ENCODE results near the gene FSD1.
"Not testable (repeated sequence)": the region's sequence is repeated elsewhere in the genome, so short reads cannot be mapped to it uniquely, and the experiment has no call there.

The FSD1 gene

GRCh38 chr19:4304538-4305256 is at the start of gene FSD1:
TSS of gene FSD1 (plus strand) at chr19:4304598. CDS start at chr19:4304747, 149 bp downstream.
- peak; percentile 73 for DNase-seq

GRCh38 chr19:4256563-4256962 is 47.8 kb upstream of the FSD1 start:
- no peak for DNase-seq

- no peak for DNase-seq
These were observed 47.4 kb upstream of the FSD1 start for GRCh38 chr19:4257025-4257424.

DNA sequence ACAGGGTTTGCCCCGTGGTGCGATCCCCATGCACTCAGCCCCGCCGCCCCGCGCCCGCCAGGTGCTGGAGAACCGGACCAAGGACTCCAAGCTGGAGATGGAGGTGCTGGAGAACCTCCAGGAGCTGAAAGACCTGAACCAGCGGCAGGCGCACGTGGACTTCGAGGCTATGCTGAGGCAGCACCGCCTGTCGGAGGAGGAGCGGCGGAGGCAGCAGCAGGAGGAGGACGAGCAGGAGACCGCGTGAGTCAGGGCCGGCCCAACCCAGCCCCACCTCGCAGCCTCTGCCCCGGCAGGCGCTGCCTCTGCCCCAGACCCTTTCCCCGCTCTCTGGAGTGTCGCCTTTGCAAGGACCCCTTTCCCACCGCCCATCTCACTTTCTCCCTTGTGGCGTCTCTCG is 46.2 kb upstream of the FSD1 start:
- DNase-seq: no peak

DNA sequence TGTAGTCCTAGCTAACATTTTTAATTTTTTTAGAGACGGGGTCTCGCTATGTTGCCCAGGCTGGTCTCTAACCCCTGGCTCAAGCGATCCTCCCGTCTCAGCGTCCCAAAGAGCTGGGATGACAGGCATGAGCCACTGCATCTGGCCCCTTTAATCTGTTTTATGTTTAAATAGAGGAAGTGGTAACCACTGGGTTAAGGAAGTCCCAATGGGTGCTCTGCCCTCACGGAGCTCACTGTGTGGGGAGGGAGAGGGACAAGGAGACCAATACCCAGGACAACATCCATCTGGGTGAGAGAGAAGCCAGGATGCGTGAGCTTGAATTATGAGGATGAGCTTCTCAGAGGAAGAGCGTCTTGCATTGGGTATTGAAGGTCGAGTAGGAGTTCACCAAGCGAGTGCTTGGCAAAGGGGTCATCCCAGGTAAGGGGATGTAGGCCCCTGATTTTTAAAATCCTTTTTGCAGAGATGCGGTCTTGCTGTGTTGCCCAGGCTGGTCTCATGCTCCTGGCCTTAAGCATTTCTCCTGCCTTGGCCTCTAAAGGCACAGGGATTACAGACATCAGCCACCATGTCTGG is 43.7 kb upstream of the FSD1 start:
- no peak for DNase-seq

GRCh38 chr19:4264812-4265211 is 39.6 kb upstream of the FSD1 start:
- no peak for DNase-seq

- no peak for DNase-seq
These were observed 38.0 kb upstream of the FSD1 start for GRCh38 chr19:4266253-4267000.

GRCh38 chr19:4267101-4267900 is 37.1 kb upstream of the FSD1 start:
- peak; percentile 67 for DNase-seq

GRCh38 chr19:4267901-4268815 is 36.2 kb upstream of the FSD1 start:
- no peak for DNase-seq

- no peak for DNase-seq
These were observed 35.5 kb upstream of the FSD1 start for GRCh38 chr19:4268816-4269430.

DNA sequence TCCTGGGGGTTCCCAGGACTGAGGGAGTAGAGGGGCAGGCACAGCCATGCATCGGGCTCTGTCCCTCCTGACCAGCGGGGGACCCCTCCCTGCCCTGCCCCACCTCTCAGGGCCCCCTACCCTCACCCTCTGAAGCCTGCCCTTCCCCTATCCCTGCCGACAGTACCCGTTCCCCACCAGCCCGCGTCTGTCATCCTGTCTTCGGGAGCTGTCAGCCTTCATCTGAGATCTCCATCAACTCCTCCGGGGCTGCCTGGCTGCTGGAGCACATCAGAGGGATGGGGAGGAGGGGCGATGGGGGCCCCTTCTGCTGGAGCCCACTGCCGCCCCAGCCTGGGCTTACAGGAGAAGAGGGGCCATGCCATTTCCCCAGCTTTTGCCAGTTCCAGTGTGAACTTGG is 31.5 kb upstream of the FSD1 start:
- no peak for DNase-seq

DNA sequence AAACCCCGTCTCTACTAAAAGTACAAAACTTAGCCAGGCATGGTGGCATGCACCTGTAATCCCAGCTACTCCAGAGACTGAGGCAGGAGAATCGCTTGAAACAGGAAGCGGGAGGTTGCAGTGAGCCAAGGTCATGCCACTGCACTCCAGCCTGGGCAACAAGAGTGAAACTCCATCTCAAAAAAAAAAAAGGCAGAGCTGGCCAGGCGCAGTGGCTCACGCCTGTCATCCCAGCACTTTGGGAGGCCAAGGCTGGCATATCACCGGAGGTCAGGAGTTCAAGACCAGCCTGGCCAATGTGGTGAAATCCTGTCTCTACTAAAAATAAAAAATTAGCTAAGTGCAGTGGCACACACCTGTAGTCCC is 30.1 kb upstream of the FSD1 start:
- DNase-seq: not testable (repeated sequence)

DNA sequence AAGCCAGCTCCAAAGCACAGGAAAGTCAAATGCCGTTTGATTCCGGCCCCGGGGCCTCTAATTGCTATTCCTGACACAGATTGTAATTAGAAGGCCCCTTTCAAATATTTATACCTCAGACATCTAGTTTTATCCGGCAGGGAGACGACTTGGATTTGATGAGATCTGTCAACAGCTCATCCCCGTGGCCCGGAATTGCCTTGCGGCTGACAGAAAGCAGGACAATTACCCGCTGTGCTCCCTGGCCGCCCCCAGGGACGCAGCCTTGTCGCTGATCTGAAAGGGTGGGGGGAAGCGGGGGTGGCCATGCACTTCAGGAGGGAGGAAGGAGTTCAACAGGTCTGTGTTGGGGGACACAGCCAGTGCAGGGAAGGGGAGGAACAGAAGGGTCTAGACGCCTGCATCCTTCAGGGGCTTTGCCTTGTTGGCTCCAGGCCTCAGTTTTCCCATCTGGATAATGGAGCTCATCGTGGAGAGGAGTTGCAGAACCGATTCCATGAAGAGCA is 27.2 kb upstream of the FSD1 start:
- DNase-seq: no peak

GRCh38 chr19:4278010-4278409 is 26.4 kb upstream of the FSD1 start:
- DNase-seq: no peak

GRCh38 chr19:4278419-4279266 is 25.8 kb upstream of the FSD1 start, which contains the start of gene SHD:
TSS of gene SHD (plus strand) at chr19:4279266. CDS start at chr19:4280064, 798 bp downstream.
- DNase-seq: no peak

GRCh38 chr19:4279267-4279529 is 25.2 kb upstream of the FSD1 start:
- DNase-seq: no peak

GRCh38 chr19:4279530-4280422 is 24.6 kb upstream of the FSD1 start:
- DNase-seq: no peak

- DNase-seq: no peak
These were observed 20.0 kb upstream of the FSD1 start for GRCh38 chr19:4284176-4284958.

DNA sequence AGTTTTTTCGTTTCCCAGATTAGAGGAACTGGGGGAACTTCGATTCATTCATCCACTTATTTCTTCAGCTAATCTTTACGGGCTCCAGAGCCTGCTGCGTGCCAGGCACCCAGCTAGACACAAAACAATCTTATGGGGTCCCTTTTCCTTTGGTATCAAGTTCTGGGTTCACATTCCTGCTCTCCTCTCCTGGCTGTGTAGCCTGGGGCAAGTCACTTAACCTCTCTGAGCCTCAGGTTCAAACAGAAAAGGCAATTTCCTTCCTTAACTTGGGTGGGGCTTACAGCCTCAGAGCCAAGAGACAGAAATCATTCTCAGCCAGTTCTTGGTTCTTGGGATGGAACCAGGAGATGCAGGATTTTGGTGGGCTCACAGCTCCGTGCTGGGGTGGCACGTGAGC is 19.4 kb upstream of the FSD1 start:
- DNase-seq: no peak
